ENCODE results near the gene IFITM2. TPM values are rescaled to one million over a fixed set of nuclear protein-coding genes. Genes with fewer than 3 reads are reported as not detected.

Gene IFITM2
- total and polyA plus RNA-seq, 2 of the 4 experiments (the other 2 are of a cell fraction) = 31.2 to 564 TPM

GRCh38 chr11:336659-337198, 29.1 kb downstream of the IFITM2 start:
- no peak for DNase-seq
- Histone ChIP-seq H3K27ac (ENCODE audit: insufficient read depth, low read length) (no peak overlapping the region), H3K4me3 (ENCODE audit: insufficient read depth, low read depth, low read length) (no peak overlapping the region), H3K56ac (ENCODE audit: extremely low read depth, insufficient read depth, low read length) (no peak overlapping the region), H3K14ac (replicated peaks; ENCODE audit: low read depth, low read length) (no peak overlapping the region), H3K27me3 (ENCODE audit: control insufficient read depth, insufficient read depth, low read length) (peaks cover 3% of the 10 kb centered on the region), H4K5ac (ENCODE audit: low read depth, low read length) (peak overlapping the region; percentile 36; the same call in 1 of the 2 replicates), H2AK5ac (ENCODE audit: low read depth, low read length) (no peak overlapping the region), H2BK120ac (ENCODE audit: low read depth, low read length) (no peak overlapping the region), H3K79me1 (ENCODE audit: low read depth in 1 of 2, low read length in 2 of 2) (no peaks in the 10 kb centered on the region), H3K9me1 (ENCODE audit: insufficient read depth, low read length) (no peaks in the 10 kb centered on the region), H2AFZ (replicated peaks; ENCODE audit: low read length, poor library complexity) (peak overlapping the region; percentile 40), H2BK15ac (ENCODE audit: low read depth, low read length) (no peak overlapping the region), H3K4me2 (ENCODE audit: low read depth, low read length) (no peak overlapping the region), H3K4me1 (ENCODE audit: control insufficient read depth, insufficient read depth, low read length) (peaks cover 5% of the 10 kb centered on the region), H2BK5ac (ENCODE audit: low read depth, low read length, poor library complexity, severe bottlenecking) (no peak overlapping the region), H3K23ac (ENCODE audit: low read depth, low read length) (no peak overlapping the region), H4K20me1 (ENCODE audit: insufficient read depth, low read length) (no peaks in the 10 kb centered on the region), H2AK9ac (replicated peaks; ENCODE audit: low read depth, low read length, poor library complexity) (no peak overlapping the region), H3K36me3 (ENCODE audit: control insufficient read depth, insufficient read depth, low read length) (no peaks in the 10 kb centered on the region), H4K91ac (ENCODE audit: insufficient read depth, low read depth, low read length) (no peak overlapping the region), H3K4ac (ENCODE audit: low read depth, low read length) (no peak overlapping the region), H2BK20ac (ENCODE audit: low read depth, low read length) (no peak overlapping the region), H3K9ac (ENCODE audit: low read depth, low read length) (no peak overlapping the region), H3K9me3 (ENCODE audit: control insufficient read depth, insufficient read depth, low read length) (no peaks in the 10 kb centered on the region), H3K18ac (ENCODE audit: low read depth, low read length) (no peak overlapping the region), H4K8ac (ENCODE audit: low read depth in 2 of 2, low read length in 2 of 2) (no peak overlapping the region)
- POLR2A ChIA-PET (ENCODE audit: unreplicated experiment) = no interaction called here
- intact Hi-C loops (cut with micrococcal nuclease) (no loop called here), in situ Hi-C loops (cut with MboI; ENCODE audit: low sequenced_read_pairs) (no loop called here), dilution Hi-C loops (cut with HindIII; ENCODE audit: low sequenced_read_pairs, unreplicated experiment) (no loop called here)
- no peak for ATAC-seq (ENCODE audit: low read depth)
- BruUV-seq (replicated peaks) = no TSS peak
- no CpG with 5 or more reads among the region's 4 CpGs for WGBS, 2 experiments (ENCODE audit: extremely low coverage in 2 of 2, insufficient read length in 1 of 2)
- CTCF ChIA-PET = no interaction called here
- no peak for TF ChIP-seq NFE2L2 (IDR thresholded peaks at IDR 0.05; ENCODE audit: low read depth, low read length)
- no peak for TF ChIP-seq CEBPB (IDR thresholded peaks at IDR 0.05; ENCODE audit: low read depth, low read length)
- TF ChIP-seq POLR2A (IDR thresholded peaks at IDR 0.05; ENCODE audit: low read depth, low read length) = no peak

Data from IMR-90 (cell line).